Keratinocyte (primary cell): ENCODE data around the gene SMARCD3. TPM values are rescaled to one million over a fixed set of nuclear protein-coding genes. Genes with fewer than 3 reads are reported as not detected.

ENCODE experiments used
- DNase-seq: peaks from one replicate; pipeline ENCODE4 v3.0.0-alpha.2; 2011; ENCODE audit warnings: low read depth, missing footprints, low spot score
- FAIRE-seq: peaks from 2 replicates; lab custom pipeline; 2011; peaks lifted over from hg19 to GRCh38; lab: Jason Lieb, UNC
- H2AFZ ChIP-seq: 2 replicates; pipeline ENCODE4 v1.6.0; 2012; ENCODE audit warnings: low read length, control low read depth, inconsistent platforms; ENCODE audit not compliant: control insufficient read depth
- H3K27ac ChIP-seq: 2 replicates; pipeline ENCODE4 v1.5.1; 2011; ENCODE audit warnings: low read length; ENCODE audit not compliant: control insufficient read depth, insufficient read depth
- H3K27me3 ChIP-seq: 3 replicates; pipeline ENCODE4 v1.6.0; 2011; ENCODE audit warnings: low read length; ENCODE audit not compliant: control insufficient read depth, insufficient read depth; ENCODE audit errors: extremely low read depth
- H3K36me3 ChIP-seq, 2 experiments: 2 replicates in 1 of 2; 3 replicates in 1 of 2; pipeline ENCODE4 v1.5.1; 2011; ENCODE audit warnings: low read length in 2 of 2, mild to moderate bottlenecking in 1 of 2; ENCODE audit not compliant: control insufficient read depth in 2 of 2, insufficient read depth in 2 of 2; ENCODE audit errors: extremely low read depth in 1 of 2
- H3K4me1 ChIP-seq: 3 replicates; pipeline ENCODE4 v1.5.1; 2011; ENCODE audit warnings: low read length; ENCODE audit not compliant: control insufficient read depth, insufficient read depth; ENCODE audit errors: extremely low read depth
- H3K4me2 ChIP-seq: 3 replicates; pipeline ENCODE4 v1.6.0; 2011; ENCODE audit warnings: low read depth, low read length; ENCODE audit not compliant: control insufficient read depth, insufficient read depth; ENCODE audit errors: extremely low read depth
- H3K4me3 ChIP-seq, 3 experiments: fragments of 200-600 bp in 1 of 3; sonication (generic) in 1 of 3; 2 replicates in 2 of 3; 3 replicates in 1 of 3; pipeline ENCODE4 v1.5.1; 2011 to 2016; ENCODE audit warnings: low read length in 3 of 3, mild to moderate bottlenecking in 3 of 3, control low read depth in 2 of 3, inconsistent platforms in 1 of 3, low read depth in 1 of 3, mixed read lengths in 1 of 3, mixed run types in 1 of 3, moderate library complexity in 1 of 3; ENCODE audit not compliant: control insufficient read depth in 2 of 3, insufficient read depth in 2 of 3; ENCODE audit errors: extremely low read depth in 1 of 3
- H3K79me2 ChIP-seq: 2 replicates; pipeline ENCODE4 v1.6.0; 2012; ENCODE audit warnings: low read length; ENCODE audit not compliant: control insufficient read depth, insufficient read depth
- H3K9ac ChIP-seq: 3 replicates; pipeline ENCODE4 v1.6.0; 2011; ENCODE audit warnings: low read length; ENCODE audit not compliant: control insufficient read depth, insufficient read depth; ENCODE audit errors: extremely low read depth
- H3K9me1 ChIP-seq: 3 replicates; pipeline ENCODE4 v1.6.0; 2011; ENCODE audit warnings: low read length; ENCODE audit not compliant: control insufficient read depth, insufficient read depth; ENCODE audit errors: extremely low read depth
- H3K9me3 ChIP-seq: 2 replicates; pipeline ENCODE4 v1.5.1; 2012; ENCODE audit warnings: low read depth, low read length; ENCODE audit not compliant: control insufficient read depth
- H4K20me1 ChIP-seq: 3 replicates; pipeline ENCODE4 v1.6.0; 2011; ENCODE audit warnings: low read length; ENCODE audit not compliant: control insufficient read depth, insufficient read depth; ENCODE audit errors: extremely low read depth
- CTCF ChIP-seq, 3 experiments: IDR thresholded peaks in 1 of 3; conservative IDR thresholded peaks in 1 of 3; optimal IDR thresholded peaks in 1 of 3; 2 replicates in 2 of 3; 3 replicates in 1 of 3; pipeline versions ENCODE3 to v1.5.1; 2011; ENCODE audit warnings: low read length in 3 of 3, mild to moderate bottlenecking in 3 of 3, moderate library complexity in 2 of 3, control low read depth in 1 of 3, inconsistent platforms in 1 of 3; ENCODE audit not compliant: insufficient read depth in 2 of 3; ENCODE audit errors: extremely low read depth in 1 of 3
- EZH2 ChIP-seq: IDR thresholded peaks from one replicate; pipeline ENCODE4 v1.6.1; 2012; ENCODE audit warnings: inconsistent platforms, mild to moderate bottlenecking, low read length, moderate library complexity
- dilution Hi-C: fragments of 300-500 bp; cut with MboI; formaldehyde crosslinking; loops from one replicate; pipeline ENCODE4 v1.7.0; 2020; ENCODE audit warnings: low sequenced_read_pairs; ENCODE audit not compliant: extremely low pct_ligation_motif_present
- polyA plus RNA-seq, 5 experiments: library from polyadenylated mRNA; depleted of rRNA in 3 of 5; stranded (reverse) in 3 of 5; stranded (forward) in 1 of 5; unstranded in 1 of 5; fragments of >200 nt; gene quantifications; 1 replicate in 1 of 5; 2 replicates in 3 of 5; 3 replicates in 1 of 5; pipeline versions ENCODE4 v1.2.1 to v1.2.3, GENCODE V29; 2011 to 2012; ENCODE audit warnings: missing spikeins in 2 of 5, low read depth in 1 of 5, low replicate concordance in 1 of 5

SMARCD3 gene
- polyA plus RNA-seq, 1 donor (not counting 4 experiments of a cell fraction or from before 2014, with no cell fraction given), result 3.0 TPM

DNA sequence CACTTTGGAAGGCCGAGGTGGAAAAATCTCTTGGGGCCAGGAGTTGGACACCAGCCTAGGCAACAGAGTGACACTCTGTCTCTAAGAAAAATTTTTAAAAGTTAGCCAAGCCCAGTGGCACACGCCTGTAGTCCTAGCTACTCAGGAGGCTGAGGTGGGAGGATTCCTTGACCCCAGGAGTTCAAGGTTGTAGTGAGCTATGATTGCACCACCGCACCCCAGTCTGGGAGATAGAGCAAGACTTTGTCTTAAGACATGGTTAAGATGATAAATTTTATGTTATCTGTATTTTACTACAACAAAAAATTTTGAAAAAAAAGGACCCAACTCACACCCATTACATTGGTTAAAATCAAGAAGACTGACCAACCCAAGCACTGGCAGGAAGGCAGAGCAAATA is 44.4 kb upstream of the SMARCD3 start:
- FAIRE-seq (no peak), DNase-seq (no peak)
- no peaks in the 10 kb centered on the region for H3K9me3 ChIP-seq
- H3K27me3 ChIP-seq, result no peaks in the 10 kb centered on the region
- no peak overlapping the region for H3K4me3 ChIP-seq
- no peaks in the 10 kb centered on the region for H3K9me1 ChIP-seq
- no peak overlapping the region for H2AFZ ChIP-seq
- TF ChIP-seq CTCF (optimal IDR thresholded peaks at IDR 0.05 in 1 of 3, IDR thresholded peaks at IDR 0.05 in 1 of 3, conservative IDR thresholded peaks at IDR 0.05 in 1 of 3; ENCODE audit: extremely low read depth in 1 of 3, insufficient read depth in 2 of 3, low read length in 3 of 3), result no peak
- no peak for TF ChIP-seq EZH2
- no peaks in the 10 kb centered on the region for H3K4me1 ChIP-seq
- no peak overlapping the region for H3K9ac ChIP-seq
- H4K20me1 ChIP-seq, result no peaks in the 10 kb centered on the region
- no peak overlapping the region for H3K4me2 ChIP-seq
- no peaks in the 10 kb centered on the region for H3K36me3 ChIP-seq
- dilution Hi-C loops, result no loop called here
- H3K79me2 ChIP-seq, result no peaks in the 10 kb centered on the region
- H3K27ac ChIP-seq, result no peak overlapping the region

DNA sequence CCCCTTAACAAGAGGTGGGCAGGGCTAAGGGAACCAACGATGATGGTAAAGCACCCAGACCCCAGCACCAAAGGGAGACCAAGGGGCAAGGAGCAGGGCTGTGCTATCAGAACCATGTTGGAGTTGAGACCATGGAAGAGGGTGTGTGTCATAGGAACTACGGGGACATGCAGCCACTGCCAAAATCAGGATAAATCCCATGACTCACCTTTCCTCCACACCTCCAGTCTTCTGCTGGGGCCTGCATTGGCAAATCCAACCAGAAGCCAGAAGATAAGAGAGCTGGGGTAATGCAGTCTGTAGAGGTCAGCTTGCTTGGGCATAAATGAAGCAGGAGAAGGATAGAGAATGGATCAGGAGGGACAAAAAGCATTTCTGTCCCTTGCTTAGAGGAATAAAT is 42.7 kb upstream of the SMARCD3 start:
- no peaks in the 10 kb centered on the region for H4K20me1 ChIP-seq
- no peak overlapping the region for H3K4me3 ChIP-seq
- TF ChIP-seq EZH2, result no peak
- TF ChIP-seq CTCF (optimal IDR thresholded peaks at IDR 0.05 in 1 of 3, IDR thresholded peaks at IDR 0.05 in 1 of 3, conservative IDR thresholded peaks at IDR 0.05 in 1 of 3; ENCODE audit: extremely low read depth in 1 of 3, insufficient read depth in 2 of 3, low read length in 3 of 3), result no peak
- H3K27me3 ChIP-seq, result no peaks in the 10 kb centered on the region
- H3K9me1 ChIP-seq, result no peaks in the 10 kb centered on the region
- H3K9me3 ChIP-seq, result no peaks in the 10 kb centered on the region
- no peaks in the 10 kb centered on the region for H3K79me2 ChIP-seq
- dilution Hi-C loops, result no loop called here
- no peak overlapping the region for H3K9ac ChIP-seq
- H3K27ac ChIP-seq, result no peak overlapping the region
- H2AFZ ChIP-seq, result no peak overlapping the region
- no peaks in the 10 kb centered on the region for H3K4me1 ChIP-seq
- DNase-seq (no peak), FAIRE-seq (no peak)
- H3K4me2 ChIP-seq, result no peak overlapping the region
- H3K36me3 ChIP-seq, result no peaks in the 10 kb centered on the region
